HG02678 (cell line): ENCODE results near the gene ZNF236.

Experiments
- ATAC-seq: cut with Tn5 transposase; IDR thresholded peaks from one replicate; pipeline ENCODE4 v1.9.1; 2021; ENCODE audit warnings: mild to moderate bottlenecking, moderate library complexity; ENCODE audit not compliant: unreplicated experiment

The ZNF236 gene

DNA sequence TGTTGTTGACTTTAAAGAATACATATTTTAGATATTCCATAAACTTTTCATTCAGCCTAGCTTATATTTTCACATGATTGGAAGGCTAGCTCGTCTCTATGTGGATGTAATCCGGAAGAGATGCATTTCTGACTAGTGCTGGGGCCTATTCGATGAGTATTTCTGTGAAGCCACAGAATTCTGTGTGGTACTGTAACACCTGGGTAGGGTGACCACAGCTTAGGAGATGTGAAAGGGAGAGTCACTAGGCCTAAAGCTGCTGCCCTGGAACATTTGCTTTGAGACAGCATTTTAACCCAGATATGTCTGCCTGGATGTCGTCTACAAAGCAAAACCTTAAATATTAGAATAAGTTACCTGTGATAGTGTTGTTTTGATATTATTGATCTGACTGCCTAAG lies 83.5 kb downstream of the ZNF236 start:
- no peak for ATAC-seq

- ATAC-seq = no peak
These were observed 85.9 kb downstream of the ZNF236 start for GRCh38 chr18:76908277-76908676.

DNA sequence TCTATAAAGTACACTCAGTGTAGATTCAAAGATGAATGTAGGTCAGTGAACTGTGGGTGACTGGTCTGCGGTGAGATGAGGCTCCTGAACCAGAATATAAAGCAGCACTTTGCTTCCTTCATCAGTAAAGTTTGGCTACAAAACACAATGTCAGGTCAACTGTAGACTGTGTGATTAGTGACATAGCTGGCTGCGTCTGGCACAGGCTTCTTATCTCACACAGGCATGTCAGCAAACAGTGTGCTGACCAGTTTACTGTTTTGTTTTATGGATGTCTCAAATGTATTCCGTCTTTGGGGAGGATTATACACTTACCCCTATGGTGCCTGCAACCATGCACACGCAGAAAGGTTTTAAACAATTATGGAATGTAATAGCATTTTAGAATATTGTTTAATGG lies 87.1 kb downstream of the ZNF236 start:
- no peak for ATAC-seq

DNA sequence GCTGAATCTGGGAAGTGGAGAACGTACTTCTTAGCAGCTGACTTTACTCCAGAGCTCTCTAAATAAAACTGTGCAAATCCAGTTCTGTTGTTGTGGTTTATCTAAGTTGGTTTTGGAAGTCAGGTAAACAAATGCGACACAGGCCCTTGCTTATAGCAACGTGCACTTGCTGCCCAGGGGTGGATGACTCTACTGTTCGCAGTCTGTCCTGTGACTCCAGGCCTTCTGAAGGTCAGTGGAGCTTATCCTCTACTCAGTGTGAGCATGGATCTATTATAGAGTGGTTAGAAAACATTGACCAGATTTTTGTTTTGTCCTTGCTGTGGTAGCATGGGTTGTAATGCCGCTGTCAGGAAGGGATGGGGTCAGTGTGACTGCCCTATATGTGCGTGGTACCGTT lies 89.1 kb downstream of the ZNF236 start:
- no peak for ATAC-seq

DNA sequence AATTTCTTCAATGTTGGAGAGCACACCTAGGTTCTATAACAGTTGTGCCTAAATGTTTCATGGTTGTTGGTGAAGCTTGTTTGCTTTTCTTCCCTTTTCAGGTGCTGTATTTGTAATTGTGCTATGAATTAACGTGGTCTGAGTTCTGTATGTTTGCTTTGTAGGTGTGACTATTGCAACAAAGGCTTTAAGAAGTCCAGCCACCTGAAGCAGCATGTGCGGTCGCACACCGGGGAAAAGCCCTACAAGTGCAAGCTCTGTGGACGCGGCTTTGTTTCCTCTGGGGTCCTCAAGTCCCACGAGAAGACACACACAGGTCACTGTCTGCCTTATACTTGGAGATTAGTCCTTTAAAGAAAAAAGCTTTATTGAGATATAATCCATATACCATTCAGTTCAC lies 91.2 kb downstream of the ZNF236 start:
- ATAC-seq = no peak

- peak; percentile 70 for ATAC-seq
These were observed 92.0 kb downstream of the ZNF236 start for GRCh38 chr18:76914314-76914713.

- no peak for ATAC-seq
These were observed 92.4 kb downstream of the ZNF236 start for GRCh38 chr18:76914796-76915195.

- no peak for ATAC-seq
These were observed 93.1 kb downstream of the ZNF236 start for GRCh38 chr18:76915456-76915855.

DNA sequence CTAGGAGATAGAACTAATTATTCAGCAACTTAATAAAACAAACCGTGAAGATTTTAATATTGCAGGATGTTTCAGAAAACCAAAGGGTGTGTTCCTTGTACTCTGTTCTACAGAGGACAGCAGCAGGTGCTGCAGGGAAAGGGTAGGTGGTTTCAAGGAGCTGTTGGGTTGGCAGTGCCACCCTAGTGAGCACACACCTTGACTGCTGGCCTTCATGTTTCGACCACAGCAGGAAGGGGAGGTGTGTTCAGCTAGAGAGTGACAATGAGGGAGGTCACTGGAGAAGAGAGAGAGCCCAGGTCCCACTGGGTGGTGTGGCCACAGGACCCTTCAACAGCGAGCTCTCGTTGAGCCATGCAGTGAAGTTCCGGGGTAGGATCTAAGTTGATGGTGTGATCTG lies 98.6 kb downstream of the ZNF236 start:
- no peak for ATAC-seq

DNA sequence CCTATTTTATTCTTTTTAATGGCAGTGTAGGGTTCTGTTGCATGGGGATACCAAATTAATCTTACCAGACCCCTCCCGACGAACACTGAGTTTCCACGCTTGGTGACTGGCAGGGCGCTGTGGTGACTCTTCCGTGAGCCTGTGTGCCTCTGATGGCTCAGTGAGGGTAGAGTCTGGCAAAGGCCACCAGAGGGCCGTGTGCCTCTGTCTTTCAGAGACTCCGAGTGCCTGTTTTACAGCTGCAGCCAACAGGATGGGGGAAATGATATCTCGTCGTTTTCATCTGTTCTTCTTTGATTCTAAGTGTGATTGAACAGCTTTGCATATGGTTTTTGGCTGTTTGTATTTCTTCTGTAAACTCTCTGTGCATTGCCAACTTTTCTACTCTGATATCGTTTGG lies 99.8 kb downstream of the ZNF236 start:
- ATAC-seq = peak; percentile 98

DNA sequence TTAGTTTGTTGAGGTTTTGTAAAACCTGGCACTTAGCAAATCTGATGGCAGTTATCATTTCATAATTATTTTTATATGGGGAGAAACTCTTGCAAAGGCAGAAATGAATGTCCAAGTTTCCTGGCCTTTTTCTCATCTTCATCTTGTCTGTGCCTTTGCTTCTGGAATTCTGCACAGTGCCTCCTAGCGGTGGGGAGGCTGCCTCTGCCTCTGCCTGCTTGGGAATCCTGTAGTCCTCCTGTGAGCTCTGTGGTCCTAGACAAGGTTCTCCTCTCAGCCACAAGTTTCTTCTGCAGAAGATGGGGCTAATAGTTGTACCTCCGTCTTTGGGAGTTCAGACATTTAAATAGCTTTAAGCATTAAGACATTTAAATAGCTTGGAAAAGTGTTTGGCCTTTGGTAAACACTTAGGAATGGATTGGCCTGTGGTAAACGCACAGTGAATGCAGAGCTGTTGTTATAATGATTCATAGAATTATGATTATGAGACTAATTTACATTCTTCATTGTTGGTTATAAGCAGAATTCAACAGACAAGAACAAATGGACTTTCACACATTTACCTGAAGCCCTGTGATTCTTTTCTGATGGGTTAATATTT lies 101.2 kb downstream of the ZNF236 start:
- no peak for ATAC-seq

DNA sequence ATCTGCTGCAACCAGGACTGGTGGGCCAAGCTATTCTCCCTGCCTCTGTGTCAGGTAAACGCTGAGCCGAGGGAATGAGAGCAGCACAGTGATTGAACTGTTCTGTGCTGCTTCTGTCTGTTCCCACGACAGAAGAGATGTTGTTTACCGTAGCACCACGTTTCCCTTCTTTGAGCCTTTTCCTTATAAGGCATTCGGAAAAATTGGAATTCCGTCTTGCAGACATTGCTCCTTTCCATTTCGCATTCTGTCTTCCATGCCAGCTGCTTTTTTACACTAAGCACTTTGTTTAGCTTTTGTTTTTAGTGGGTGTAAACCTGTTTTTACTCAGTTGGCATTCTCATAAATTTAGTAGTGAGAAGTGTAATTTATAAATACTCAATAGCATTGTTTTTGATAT lies 103.1 kb downstream of the ZNF236 start:
- ATAC-seq = no peak

DNA sequence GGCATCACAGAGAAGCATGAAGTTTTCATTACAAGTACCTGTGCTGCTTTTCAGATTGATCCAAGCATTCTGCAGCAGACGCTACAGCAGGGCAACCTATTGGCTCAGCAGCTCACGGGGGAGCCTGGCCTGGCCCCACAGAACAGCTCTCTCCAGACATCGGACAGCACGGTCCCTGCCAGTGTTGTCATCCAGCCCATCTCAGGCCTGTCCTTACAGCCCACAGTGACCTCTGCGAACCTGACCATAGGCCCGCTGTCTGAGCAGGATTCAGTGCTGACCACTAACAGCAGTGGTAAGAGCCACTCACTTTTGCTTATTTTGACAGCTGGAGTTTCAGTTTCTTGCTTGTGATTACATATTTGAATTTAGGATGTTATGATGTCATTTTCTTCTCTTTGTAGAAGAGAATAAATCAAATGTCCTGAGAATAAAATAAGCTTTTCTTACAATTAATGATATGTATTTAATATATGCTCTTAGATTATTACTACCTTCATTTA lies 104.9 kb downstream of the ZNF236 start:
- no peak for ATAC-seq

GRCh38 chr18:76928179-76928868 lies 106.0 kb downstream of the ZNF236 start:
- ATAC-seq = no peak

- ATAC-seq = no peak
These were observed 108.8 kb downstream of the ZNF236 start for GRCh38 chr18:76931171-76931570.

GRCh38 chr18:76932026-76932819 lies 109.9 kb downstream of the ZNF236 start:
- no peak for ATAC-seq

GRCh38 chr18:76935722-76936337 lies 113.5 kb downstream of the ZNF236 start:
- no peak for ATAC-seq

- no peak for ATAC-seq
These were observed 114.5 kb downstream of the ZNF236 start for GRCh38 chr18:76936877-76937276.

DNA sequence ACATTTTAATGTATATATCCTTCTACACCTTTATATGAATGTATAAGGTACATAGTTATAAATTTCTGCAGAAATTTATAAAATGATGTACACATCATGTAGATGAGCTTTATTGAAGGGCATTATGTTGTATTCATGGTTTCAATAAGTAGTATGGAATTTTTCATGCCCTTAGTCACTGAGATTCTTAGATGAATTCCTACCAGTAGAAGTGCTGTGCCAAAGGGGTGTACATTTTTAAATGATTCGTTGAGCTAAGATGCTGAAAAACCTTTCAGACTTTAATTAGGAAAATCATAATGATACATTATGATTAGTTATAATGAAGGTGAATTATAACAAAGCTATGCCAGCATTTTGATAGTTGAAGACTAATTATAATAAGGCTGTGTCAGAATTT lies 115.2 kb downstream of the ZNF236 start:
- no peak for ATAC-seq

DNA sequence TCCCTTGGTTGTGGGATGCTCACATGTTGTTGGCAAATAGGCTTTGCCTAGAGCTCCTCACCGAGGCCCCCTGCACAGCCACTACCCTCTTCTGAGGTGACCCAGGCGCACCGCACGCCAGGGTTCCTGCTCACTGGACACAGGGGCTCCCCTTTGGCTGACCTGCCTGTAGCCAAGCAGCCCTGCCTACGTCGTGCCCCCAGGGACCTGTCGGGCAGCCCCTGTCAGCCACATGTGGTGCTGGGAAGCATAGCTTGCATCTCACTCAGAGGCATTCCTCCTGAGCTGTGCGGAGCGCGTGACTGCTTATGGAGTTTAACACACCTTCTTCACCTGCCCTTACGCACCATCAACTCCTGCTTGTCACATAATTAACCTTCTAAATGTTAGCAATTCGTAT lies 116.3 kb downstream of the ZNF236 start:
- ATAC-seq = no peak

GRCh38 chr18:76941284-76941683 lies 118.9 kb downstream of the ZNF236 start:
- no peak for ATAC-seq
